ENCODE data around the gene GSTK1.

The GSTK1 gene

GRCh38 chr7:143242306-143242705 lies 20.9 kb upstream of the GSTK1 start:
- no peak for TF ChIP-seq CTCF (IDR thresholded peaks at IDR 0.05)

GRCh38 chr7:143243111-143243510 lies 20.1 kb upstream of the GSTK1 start:
- TF ChIP-seq CTCF (IDR thresholded peaks at IDR 0.05) = no peak

GRCh38 chr7:143243614-143244013 lies 19.6 kb upstream of the GSTK1 start:
- TF ChIP-seq CTCF (IDR thresholded peaks at IDR 0.05) = no peak

GRCh38 chr7:143244321-143244720 lies 18.9 kb upstream of the GSTK1 start:
- TF ChIP-seq CTCF (IDR thresholded peaks at IDR 0.05) = no peak

- TF ChIP-seq CTCF (IDR thresholded peaks at IDR 0.05) = no peak
Measured at GRCh38 chr7:143245123-143245522, 18.1 kb upstream of the GSTK1 start.

- TF ChIP-seq CTCF (IDR thresholded peaks at IDR 0.05) = no peak
Measured at GRCh38 chr7:143247372-143247771, 15.9 kb upstream of the GSTK1 start.

GRCh38 chr7:143248761-143249354 lies 14.4 kb upstream of the GSTK1 start:
- no peak for TF ChIP-seq CTCF (IDR thresholded peaks at IDR 0.05)

- TF ChIP-seq CTCF (IDR thresholded peaks at IDR 0.05) = no peak
Measured at GRCh38 chr7:143250199-143250598, 13.0 kb upstream of the GSTK1 start.

All from LNCAP (cell line).